GM21515 (cell line): ENCODE results near the gene TBCD.
"Not testable (repeated sequence)": the region's sequence is repeated elsewhere in the genome, so short reads cannot be mapped to it uniquely, and the experiment has no call there.

Experiments
- ATAC-seq: cut with Tn5 transposase; IDR thresholded peaks from one replicate; pipeline ENCODE4 v1.9.1; 2021; ENCODE audit not compliant: unreplicated experiment

The TBCD gene

GRCh38 chr17:82965371-82965770, 213.5 kb downstream of the TBCD start:
- no peak for ATAC-seq

- ATAC-seq, result no peak
Measured at GRCh38 chr17:82966415-82966814, 214.6 kb downstream of the TBCD start.

DNA sequence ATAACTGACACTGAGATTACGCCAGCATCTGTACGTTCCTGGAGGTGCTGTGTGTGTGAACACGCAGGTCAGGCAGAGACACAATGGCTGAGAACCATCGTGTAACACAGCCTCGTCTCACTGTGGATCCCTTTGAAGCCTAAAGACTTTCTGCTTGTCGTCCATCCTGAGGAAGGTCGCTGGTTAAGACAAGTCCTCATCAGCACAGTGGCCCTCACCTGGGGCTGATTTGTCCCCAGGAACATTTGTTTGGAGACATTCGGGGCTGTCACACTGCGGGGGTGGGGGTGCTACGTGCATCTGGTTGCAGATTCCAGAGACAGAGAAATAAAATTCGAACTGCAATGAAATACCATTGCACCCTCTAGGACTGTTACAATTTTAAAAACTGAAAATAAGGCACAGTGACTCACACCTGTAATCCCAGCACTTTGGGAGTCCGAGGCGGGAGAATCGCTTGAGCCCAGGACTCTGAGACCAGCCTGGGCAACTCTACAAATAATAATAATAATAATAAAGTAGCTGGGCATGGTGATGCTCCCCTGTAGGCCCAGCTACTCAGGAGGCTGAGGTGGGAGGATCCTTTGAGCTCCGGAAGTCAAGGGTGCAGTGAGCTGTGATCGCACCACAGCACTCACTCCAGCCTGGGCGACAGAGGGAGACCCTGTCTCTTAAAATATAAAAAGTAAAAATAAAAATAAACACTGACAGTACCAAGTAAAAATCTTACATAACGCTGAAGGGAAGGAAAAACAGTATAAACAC, 215.6 kb downstream of the TBCD start:
- no peak for ATAC-seq

DNA sequence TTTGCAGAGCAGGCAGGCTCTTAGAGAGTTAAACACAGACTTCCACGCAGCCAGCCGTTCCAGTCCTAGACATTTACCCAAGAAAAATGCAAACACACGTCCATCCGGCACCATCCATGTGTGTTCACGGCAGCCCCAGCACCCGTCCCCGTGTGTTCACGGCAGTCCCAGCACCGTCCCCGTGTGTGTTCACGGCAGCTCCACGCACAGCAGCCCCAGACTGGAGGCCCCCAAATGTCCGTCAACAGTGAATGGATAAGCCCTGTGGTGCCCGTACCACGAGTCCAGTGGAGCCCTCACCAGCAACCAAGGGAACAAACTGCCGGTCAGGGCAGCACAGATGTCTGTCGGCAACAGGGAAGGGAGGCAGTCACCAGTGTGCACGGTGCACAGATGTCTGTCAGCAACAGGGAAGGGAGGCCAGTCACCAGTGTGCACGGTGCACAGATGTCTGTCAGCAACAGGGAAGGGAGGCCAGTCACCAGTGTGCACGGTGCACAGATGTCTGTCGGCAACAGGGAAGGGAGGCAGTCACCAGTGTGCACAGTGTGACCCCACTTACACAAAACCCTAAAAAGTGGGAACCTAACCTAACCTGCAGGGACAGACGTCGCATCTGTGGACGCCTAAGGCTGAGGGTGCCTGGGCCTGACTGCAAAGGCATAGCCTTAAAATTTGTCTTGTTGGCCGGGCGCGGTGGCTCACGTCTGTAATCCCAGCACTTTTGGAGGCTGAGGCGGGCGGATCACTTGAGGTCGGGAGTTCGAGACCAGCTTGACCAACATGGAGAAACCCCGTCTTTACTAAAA, 216.4 kb downstream of the TBCD start:
- ATAC-seq, result not testable (repeated sequence)

- ATAC-seq, result no peak
Measured at GRCh38 chr17:82970067-82970466, 218.2 kb downstream of the TBCD start.

DNA sequence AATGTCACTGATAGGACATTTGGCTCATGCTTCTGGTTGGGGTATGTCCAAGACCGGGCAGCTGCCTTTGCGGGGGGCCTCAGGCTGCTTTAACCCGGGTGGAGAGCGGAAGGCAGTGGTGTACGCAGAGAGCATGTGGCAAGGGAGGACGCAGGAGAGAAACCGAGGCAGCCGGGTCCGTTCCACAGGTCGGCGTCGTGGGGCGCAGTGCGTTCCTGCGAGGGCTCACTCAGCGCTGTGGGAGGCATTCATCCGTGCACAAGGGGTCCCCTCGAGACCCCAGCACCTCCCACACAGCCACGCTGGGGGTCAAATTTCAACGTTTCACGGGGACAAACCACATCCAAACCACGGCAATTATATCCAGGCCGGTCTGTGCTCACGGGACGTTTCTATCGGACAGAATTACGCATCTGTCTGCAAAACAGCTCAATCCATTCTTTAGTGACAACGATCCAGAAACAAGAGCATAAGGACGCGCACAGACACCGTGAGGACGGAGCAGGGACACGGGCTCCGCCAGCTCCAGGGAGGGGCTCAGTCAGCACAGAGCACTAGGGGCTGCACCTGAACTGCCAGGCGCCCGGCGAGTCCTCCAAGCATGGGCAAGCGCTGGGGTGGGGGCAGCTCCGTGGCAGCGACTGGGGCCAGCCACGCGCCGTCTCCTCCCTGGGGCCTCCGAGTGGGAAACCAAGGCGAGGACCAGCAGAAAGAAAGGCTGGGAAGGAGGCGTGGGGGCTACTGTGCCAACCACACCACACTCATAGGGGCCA, 219.1 kb downstream of the TBCD start:
- no peak for ATAC-seq

- ATAC-seq, result no peak
Measured at GRCh38 chr17:82972836-82973372, 221.0 kb downstream of the TBCD start.

DNA sequence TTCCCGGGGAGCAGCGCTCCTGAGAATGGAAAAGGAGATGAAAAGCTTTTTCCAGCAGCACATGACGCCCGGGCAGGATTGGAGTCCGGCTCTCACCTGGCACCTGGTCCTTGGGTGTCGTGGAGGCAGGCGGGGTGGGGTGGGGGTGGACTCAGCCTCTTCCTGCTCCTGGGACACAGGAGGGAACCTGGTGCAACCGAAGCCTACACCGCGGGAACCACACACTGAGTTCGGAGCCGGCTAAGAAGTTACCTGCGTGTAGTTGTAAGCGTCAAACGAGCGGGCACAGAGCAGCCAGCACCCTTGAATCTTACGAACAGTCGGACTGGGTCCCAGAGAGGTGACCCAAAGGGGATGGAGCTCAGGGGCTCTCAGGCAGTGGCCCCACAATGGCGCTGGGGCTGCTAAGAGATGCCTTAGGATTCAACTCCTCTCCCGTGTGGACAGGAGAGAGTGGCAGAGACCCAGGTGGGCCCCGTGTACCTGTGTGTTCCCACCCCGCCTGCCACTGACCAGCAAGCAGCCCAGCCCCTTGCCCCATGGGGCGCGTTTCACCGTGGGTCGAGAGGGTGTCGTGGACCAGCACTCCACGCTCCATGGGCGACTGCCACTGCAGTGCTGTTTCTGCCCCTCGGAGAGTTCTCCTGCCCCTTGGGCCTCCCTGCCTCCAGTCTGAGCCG, 221.7 kb downstream of the TBCD start:
- ATAC-seq, result no peak

DNA sequence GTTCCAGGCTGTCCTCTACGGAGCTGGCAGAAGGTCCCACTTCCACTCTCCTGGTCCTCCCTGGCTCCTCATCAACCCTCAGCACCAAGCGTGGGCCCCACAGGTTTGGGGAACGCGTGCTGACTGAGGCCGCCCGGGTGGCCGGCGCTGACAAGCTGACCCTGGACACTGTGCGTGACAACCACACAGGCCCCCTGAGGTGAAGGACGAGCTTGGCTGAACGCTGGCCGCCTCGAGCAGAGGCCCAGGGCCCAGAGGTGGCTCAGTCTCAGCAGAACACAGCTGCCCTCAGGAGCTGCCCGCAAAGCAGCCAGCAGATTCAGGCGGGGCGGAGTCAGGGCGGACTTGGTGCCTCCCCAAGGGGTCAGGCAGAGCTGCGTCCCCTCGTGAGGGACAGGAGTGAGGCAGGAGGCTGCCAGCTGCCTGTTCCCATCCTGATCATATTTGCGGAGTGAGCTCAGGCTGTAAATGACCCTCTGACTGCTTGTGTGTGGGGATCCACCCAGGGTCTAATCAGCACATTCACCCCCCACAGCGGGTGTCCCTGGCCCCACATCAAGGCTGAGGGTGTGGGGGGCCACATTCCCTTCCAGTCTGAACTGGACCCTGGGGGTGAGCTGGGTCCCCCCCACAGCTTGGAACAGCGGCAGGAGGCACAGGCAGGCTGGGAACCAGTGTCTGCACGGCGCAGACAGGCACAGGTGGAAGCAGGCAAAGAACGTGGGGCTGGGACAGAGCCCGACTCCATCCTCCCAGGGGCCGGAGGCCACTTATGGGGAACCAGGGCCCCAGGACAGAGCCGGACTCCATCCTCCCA, 222.5 kb downstream of the TBCD start:
- no peak for ATAC-seq

DNA sequence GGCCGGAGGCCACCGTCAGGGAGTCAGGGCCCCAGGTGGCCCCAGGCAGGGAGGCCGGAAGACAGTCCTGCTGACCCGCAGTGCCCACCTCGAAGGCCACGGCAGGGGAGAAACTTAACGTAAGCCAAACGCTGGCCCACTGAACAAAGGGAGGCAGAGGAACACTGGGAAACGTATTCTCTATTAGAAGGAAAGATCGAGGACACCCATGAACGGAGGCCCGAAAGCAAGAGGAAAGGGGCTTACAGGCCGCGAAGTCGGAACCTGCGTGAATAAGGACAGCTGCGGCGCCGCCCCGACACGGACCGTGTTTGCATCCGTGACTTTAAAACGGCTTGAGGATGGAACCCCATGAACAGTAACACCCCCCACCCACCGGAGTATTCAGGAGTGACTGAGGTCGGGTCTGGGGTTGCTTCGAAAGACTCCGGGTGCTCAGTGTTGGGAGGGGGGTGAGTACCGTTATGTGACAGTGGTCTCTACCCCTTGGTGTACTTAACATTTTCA, 225.2 kb downstream of the TBCD start:
- no peak for ATAC-seq

DNA sequence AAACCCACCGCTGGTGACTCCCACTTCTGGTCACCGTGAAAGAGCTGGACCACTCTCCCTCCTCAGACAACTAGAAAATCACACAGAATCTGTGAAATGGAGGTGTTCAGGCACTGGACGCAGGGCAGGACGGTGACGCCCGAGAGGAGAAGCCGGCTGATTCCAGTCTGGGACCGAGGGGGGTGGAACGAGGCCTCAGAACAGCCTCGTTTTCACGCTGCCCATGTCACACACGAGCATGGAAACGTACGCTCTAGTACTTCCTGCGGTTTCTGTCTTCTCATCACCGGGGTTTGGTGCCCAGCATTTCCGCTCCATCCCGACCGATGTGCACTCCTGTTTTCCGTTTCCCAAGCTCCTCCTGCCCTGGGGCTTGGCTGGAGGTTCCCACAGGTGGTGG, 225.7 kb downstream of the TBCD start:
- ATAC-seq, result no peak

- ATAC-seq, result no peak
Measured at GRCh38 chr17:82978765-82979349, 227.0 kb downstream of the TBCD start.

DNA sequence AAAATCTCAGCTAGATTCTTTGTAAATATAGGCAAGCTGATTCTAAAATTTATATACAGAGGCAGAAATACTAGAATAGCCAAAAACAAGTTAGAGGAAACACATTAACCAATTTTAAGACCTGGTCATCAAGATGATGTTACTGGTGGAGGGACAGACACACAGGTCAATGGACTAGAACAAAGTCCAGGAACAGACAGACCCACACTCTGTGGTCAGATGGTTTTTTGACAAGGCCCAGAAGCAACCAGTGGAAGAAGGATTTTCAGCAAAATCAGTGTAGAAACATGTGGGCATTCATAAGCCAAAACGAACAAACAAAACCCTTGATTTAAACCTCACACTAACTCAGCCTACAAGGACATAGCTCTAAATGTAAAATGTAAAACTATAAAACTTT, 227.9 kb downstream of the TBCD start:
- ATAC-seq, result no peak

- no peak for ATAC-seq
Measured at GRCh38 chr17:82980632-82981031, 228.8 kb downstream of the TBCD start.

DNA sequence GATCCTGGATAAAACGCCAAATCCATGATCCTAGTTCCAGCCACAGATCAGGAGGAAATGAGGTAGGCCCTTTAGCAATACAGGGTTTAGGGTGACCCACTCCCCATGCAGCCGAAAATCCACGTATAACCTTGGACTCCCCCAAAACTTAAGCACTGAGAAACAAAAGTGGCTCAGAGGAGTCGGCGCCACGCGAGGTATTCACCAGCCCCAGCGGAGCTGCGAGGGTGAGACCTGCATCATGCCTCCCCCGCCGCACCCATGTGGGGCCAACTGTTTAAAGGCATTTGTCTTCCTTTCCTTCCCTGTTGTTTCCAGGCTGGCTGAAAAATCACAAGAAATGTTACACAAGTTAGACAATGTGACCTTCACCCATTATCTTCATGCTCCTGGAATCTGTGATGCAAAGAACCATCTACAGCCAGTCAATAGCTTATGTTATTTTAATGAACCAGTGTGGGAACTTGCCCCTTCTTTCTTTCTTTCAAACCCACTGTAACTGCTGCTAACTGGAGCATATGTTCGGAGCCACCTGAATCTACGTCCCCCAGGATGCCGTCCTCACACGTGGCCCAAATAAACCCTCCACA, 229.4 kb downstream of the TBCD start:
- no peak for ATAC-seq

- no peak for ATAC-seq
Measured at GRCh38 chr17:82983510-82984248, 231.8 kb downstream of the TBCD start.

DNA sequence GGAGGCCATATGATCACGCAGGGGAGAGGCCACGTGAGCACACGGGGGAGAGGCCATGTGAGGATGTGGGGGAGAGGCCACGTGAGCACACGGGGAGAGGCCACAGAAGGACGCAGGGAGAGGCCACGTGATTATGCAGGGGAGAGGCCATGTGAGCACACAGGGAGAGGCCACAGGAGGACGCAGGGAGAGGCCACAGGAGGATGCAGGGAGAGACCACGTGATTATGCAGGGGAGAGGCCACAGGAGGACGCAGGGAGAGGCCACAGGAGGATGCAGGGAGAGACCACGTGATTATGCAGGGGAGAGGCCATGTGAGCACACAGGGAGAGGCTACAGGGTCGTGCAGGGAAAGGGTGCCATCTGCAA, 232.4 kb downstream of the TBCD start:
- ATAC-seq, result not testable (repeated sequence)

GRCh38 chr17:82984751-82985427, 233.0 kb downstream of the TBCD start:
- no peak for ATAC-seq
